Lower leg skin (tissue), 4 donors: ENCODE data around the gene PIWIL4. TPM values are rescaled to one million over a fixed set of nuclear protein-coding genes. Genes with fewer than 3 reads are reported as not detected.
A peak's percentile ranks its signal among the peaks of the same experiment; 100 is the strongest.

Source experiments
- DNase-seq, 2 donors: peaks; one replicate each; pipeline ENCODE4 v3.0.0-alpha.2; 2019; ENCODE audit warnings: low spot score in 2 of 2
- H3K4me3 ChIP-seq: fragments of 200-600 bp; sonication (generic); 2 replicates; pipeline ENCODE4 v1.5.1; 2017; ENCODE audit warnings: mild to moderate bottlenecking, low read depth; ENCODE audit not compliant: poor library complexity, severe bottlenecking
- CTCF ChIP-seq, 3 donors: fragments of 450-650 bp; IDR thresholded peaks; one replicate each; pipeline ENCODE4 v1.5.1; 2016; ENCODE audit warnings: antibody characterized with exemption in 3 of 3, mild to moderate bottlenecking in 3 of 3, moderate library complexity in 2 of 3
- POLR2A ChIP-seq, 2 donors: fragments of 450-650 bp; IDR thresholded peaks; one replicate each; pipeline ENCODE4 v1.6.1; 2016 to 2017; ENCODE audit warnings: antibody characterized with exemption in 2 of 2, mild to moderate bottlenecking in 1 of 2, moderate library complexity in 1 of 2
- WGBS, 2 donors: methylation state at CpG; one replicate each; pipeline ENCODE4 v1.1.5; 2018; 5-methylcytosine and 5-hydroxymethylcytosine counted together
- intact Hi-C: fragments of 100-400 bp; cut with DNase I; formaldehyde crosslinking; loops from one replicate; pipeline ENCODE4 v1.15.0; 2023; ENCODE audit warnings: low total_unique reads
- total RNA-seq, 4 donors: library from RNA; depleted of rRNA; stranded (reverse); fragments of >200 nt; gene quantifications; one replicate each; pipeline ENCODE4 v1.1.0, GENCODE V29; 2016

PIWIL4 gene
- total RNA-seq, 4 donors from 2014 or later, result 0.67 to 3.3 (median 1.6) TPM

GRCh38 chr11:94525546-94526324, 41.4 kb upstream of the PIWIL4 start:
- DNase-seq, result peak; percentile 54 to 91
- WGBS, 2 donors, result 26 to 31% methylated on average over 5 of the region's 5 CpGs
- intact Hi-C loops, result no loop called here

GRCh38 chr11:94526645-94527438, 40.3 kb upstream of the PIWIL4 start:
- TF ChIP-seq CTCF (IDR thresholded peaks at IDR 0.05) (no peak), POLR2A (IDR thresholded peaks at IDR 0.05) (no peak)
- no peak for DNase-seq
- H3K4me3 ChIP-seq, result no peak overlapping the region
- intact Hi-C loops, result no loop called here
- WGBS, 2 donors, result 39 to 44% methylated on average over 4 of the region's 4 CpGs

More at GRCh38 chr11:94525546-94526324, 41.4 kb upstream of the PIWIL4 start:
- TF ChIP-seq POLR2A (IDR thresholded peaks at IDR 0.05), result no peak
- TF ChIP-seq CTCF (IDR thresholded peaks at IDR 0.05), result no peak
- no peak overlapping the region for H3K4me3 ChIP-seq

- no peak for DNase-seq
- intact Hi-C loops, result no loop called here
- TF ChIP-seq CTCF (IDR thresholded peaks at IDR 0.05), result no peak
- TF ChIP-seq POLR2A (IDR thresholded peaks at IDR 0.05), result no peak
- H3K4me3 ChIP-seq, result no peak overlapping the region
Measured at GRCh38 chr11:94528551-94528950, 38.6 kb upstream of the PIWIL4 start.

GRCh38 chr11:94532211-94532610, 35.0 kb upstream of the PIWIL4 start:
- no peak for TF ChIP-seq CTCF (IDR thresholded peaks at IDR 0.05)
- TF ChIP-seq POLR2A (IDR thresholded peaks at IDR 0.05), result no peak
- no peak overlapping the region for H3K4me3 ChIP-seq
- no peak for DNase-seq
- WGBS, 2 donors, result 88 to 94% methylated on average over 3 of the region's 3 CpGs
- intact Hi-C loops, result no loop called here

- 72 to 82% methylated on average over 1 of the region's 1 CpG for WGBS, 2 donors
- no peak overlapping the region for H3K4me3 ChIP-seq
- DNase-seq, result no peak
- intact Hi-C loops, result no loop called here
- TF ChIP-seq POLR2A (IDR thresholded peaks at IDR 0.05) (no peak), CTCF (IDR thresholded peaks at IDR 0.05) (no peak)
Measured at GRCh38 chr11:94533206-94533605, 34.0 kb upstream of the PIWIL4 start.
